Right hindlimb (tissue), 1 donor: Measurements from ENCODE around the gene PAK1.
"Not testable (repeated sequence)": the region's sequence is repeated elsewhere in the genome, so short reads cannot be mapped to it uniquely, and the experiment has no call there.

ENCODE experiments used
- DNase-seq: peaks from one replicate; pipeline ENCODE4 v3.0.0-alpha.2; 2018

Gene PAK1

DNA sequence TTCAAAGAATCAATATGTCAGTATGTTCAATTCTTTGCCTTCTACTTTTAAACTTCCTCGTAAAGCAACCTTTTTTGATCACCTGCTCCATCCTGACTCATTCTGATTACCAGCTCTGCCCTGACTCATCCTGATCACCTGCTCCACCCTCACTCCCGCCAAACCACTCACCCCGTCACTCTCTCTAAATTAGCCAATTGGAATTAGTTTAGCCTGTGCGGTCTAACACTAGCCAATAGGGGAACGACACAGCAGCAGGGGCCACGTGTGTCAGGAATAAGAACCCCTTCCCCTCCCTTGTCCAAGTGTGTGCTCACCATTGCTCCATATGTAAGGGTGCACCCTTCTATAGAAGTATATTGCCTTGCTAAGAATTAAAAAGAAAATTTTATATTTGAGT is 173.9 kb downstream of the PAK1 start:
- not testable (repeated sequence) for DNase-seq

DNA sequence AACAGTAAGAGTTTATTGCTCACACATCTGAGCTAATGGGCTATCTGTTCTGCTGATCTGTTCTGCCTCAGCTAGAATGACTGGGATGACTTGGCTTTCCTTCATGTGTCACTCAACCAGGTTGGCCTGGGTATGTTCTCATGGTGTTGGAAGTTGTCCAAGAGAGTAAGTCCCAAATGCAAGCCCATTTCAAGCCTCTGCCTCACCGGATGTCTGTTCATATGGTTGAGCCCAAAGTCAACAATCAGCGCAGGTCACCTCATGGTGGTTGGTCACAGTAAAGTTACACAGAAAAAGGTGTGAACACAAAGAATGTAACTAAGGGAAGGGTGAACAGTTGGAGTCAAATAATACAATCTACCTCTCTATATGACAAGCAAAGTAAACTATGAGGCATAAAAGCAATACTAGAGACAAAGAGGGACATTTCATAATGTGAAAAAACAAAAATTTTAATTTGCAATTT is 174.3 kb downstream of the PAK1 start:
- no peak for DNase-seq

DNA sequence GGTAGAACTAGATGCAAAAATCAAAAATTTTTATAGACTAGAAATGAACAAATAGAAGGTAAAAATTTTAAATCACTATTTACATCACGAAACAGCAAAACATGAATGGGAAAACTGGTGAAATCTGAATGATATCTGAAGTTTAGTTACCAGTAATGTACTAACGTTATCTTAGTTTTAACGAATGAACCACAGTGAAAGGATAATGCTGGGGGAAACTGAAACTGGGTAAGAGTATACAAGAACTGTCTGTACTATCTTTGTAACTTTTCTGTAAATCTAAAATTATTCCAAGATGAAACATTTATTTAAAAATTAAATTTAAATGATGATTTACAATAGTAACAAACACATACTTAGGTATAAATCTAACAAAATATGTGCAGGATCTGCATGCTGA is 179.9 kb downstream of the PAK1 start:
- no peak for DNase-seq

DNA sequence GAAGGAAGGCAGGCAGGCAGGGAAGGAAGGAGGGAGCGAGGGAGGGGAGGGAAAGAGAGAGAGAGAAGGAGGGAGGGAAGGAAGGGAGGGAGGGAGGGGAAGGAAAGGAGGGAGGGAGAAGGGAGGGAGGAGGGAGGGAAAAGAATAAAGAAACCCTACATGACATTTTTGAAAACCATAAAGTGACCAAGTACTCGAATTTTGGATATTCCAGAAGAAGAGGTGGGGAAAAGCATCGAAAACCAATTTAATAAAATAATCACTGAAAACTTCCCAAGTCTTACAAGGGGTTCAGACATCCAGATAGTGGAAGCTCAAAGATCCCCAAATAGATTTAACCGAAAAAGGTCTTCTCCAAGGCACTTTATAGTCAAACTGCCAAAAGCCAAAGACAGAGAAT is 184.2 kb downstream of the PAK1 start:
- DNase-seq = no peak

DNA sequence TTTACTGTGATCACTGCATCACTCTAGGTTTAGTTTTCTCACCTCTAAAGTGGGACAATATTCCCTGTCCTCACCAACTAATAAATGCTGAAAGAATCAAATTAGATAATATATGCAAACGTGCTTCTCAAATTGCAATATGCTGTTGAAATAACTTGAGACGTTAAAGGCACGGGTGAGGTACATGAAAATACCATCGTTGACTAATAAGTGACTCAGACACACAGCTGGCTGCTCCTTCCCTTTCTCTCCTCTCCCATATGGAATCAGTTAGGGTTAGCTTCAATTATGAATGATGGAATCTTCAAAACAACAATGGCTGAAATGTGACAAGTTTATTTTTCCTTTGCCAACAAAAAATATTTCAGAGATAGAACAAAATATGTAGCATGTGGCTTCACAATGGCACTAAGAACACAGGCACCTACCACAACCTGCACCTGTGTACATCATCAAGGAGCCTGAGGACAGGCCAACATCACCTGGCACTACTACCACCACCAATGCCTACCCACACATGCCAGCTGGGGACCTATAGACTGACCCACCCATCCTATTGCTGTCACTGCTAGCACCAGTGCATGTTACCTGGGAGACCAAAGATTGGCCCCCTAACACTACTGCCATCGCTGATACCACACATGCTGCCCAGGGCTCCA is 186.2 kb downstream of the PAK1 start:
- DNase-seq = no peak

DNA sequence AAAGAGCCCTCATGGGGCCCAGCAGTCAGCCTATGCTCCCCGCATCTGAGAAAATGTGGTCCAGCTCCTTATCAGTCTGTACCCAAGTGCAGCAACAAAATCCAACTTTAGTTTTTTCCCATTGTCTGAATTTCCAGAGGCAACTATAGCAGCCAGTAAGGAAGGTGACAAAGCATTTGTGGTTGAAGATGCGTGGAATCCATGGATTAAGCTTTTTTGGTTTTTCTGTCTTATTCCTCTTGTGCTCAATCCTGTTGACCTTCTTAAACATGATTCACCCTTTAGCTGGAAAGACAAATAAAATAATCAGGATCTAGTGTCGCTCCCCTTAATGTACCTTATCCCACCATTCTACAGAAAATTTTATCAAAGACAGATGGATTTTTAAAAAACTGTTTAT is 186.8 kb downstream of the PAK1 start:
- no peak for DNase-seq

DNA sequence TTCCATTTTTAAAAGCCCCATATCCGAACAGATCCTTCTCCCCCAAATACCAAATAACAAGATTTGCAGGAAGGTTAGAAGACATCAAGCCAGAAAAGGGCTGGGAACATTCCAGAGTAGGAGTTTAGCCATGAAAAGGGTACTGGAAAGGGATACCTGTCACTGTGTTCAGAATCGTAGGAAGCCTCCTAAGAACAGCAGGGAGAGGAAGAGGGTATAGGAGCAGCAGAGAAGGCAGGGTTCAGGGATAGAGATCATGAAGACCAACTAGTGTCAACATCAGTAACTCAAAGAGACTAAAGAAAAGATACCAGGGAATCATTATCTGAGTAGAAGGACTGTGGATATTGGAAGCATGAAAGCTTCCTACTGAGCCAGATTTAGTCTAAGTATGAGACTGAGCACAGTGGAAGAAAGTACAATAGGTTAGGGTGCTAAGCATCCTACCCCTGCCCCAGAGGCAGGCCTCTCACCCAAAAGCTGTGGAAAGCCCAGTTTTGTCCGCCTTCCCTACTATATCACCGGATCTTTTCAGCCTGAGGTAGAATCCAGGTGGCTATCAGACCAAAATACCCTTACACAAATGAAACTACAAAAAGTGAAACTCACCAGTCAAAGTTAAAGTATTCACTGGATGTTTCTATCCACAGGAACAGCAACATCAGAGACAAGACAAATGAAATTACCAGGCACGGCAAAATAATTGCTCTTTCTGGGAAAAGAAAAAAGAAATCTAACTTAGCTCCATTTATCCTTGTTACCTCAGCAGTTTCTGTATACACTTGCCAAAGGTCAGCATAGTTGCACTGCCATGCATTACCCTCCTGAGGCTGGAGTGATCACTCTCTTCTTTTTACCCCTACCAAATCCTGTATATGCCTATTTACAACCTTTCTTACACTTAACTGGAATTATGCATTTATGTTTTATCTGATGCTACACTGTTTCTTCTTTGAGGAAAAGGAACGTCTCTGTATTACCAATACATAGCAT is 189.1 kb downstream of the PAK1 start:
- DNase-seq = no peak

DNA sequence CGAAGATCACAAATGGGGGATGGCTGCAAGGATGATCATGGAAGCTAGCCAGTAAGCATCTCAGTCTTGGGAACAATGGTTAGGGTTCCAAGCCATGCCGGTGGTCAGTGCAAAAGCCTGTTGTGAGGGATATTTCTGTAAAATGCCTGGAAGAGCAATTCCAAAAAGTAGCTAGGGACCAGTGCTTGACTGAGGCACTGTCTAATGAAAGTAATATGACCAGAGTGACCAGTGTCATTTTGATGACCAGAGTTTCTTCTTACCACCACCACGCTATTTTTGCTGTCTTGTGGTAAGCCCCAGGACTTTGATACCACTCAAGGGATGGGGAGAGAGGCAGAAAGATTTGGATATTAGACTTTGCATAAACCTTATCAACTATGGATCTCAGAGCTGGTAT is 190.8 kb downstream of the PAK1 start:
- no peak for DNase-seq

DNA sequence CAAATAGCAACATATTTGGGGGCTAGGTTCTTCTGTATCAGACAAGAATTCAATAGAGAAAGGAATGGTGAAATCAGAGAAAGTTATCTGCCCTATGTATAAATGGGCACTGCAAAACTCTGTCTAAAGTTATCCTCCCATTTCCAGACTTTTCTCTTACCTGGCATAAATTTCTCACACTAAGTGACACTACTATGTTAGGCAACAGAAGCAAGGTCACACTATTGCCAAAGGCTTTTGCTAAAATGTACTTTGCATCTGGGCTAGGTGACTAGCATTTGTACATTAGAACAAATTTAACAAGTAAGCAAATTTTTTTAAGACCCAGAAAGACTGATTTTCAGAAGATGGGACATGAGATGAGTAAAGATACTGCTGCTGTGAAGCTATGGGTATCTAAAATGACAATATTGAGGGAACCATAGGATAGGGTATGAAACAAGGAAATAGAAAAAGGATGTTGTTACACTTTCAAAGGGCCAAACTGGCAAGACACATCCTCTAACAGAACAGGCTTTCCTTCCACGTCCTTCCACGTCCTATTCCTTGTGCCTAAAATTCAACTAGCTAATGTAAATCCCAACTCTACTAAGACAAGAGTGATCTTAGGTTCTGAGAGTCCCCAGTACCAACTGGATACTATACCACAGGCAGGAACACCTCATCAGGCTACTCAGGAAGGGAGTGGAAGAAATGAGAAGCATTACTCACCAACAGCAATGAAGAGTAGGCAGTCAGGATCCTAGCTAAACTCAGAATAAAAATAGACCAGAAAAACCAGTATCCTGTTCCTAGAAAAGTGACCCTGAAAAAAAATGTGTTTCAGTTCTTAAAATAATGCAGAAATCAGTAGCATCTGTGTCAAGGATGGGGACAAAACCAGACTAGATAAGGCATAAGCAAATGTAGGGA is 195.0 kb downstream of the PAK1 start:
- no peak for DNase-seq

DNA sequence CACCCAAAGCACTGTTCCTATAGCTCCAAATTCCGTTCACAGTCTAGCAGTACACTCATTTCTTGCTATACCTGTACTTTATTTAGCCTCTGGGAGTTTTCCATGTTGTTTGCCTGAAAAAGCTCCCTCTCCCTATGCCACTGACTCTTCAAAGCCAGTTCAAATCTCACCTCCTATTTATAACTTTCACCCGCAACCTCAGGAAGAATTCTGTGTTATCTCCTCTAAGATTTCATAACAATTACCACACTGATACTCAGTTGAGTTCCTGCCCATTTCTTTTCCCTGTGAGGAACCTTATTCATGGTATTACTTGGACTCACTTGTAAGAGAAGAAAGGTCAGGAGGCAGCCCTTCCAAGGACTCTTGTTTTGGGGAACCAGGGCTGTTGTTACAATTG is 197.6 kb downstream of the PAK1 start:
- no peak for DNase-seq
